RWPE2 (cell line): ENCODE results near the gene MVK.
"Not testable (repeated sequence)": the region's sequence is repeated elsewhere in the genome, so short reads cannot be mapped to it uniquely, and the experiment has no call there.

ENCODE experiments used
- ATAC-seq: fragments of 200-7000 bp; cut with Tn5 transposase; 3 replicates; pipeline ENCODE4 v1.9.1; 2021; ENCODE audit warnings: low read depth
- DNase-seq: peaks from one replicate; pipeline ENCODE4 v3.0.0-alpha.2; 2020; ENCODE audit warnings: low spot score
- H3K27ac ChIP-seq: fragments of 450-650 bp; 2 replicates; pipeline ENCODE4 v1.5.1; 2017; ENCODE audit warnings: mild to moderate bottlenecking; ENCODE audit not compliant: poor library complexity, severe bottlenecking
- H3K27me3 ChIP-seq: fragments of 250-450 bp; sonication (Bioruptor Pico); 2 replicates; pipeline ENCODE4 v1.5.1; 2021; ENCODE audit warnings: mild to moderate bottlenecking, moderate library complexity; ENCODE audit not compliant: insufficient read depth, poor library complexity, severe bottlenecking
- H3K36me3 ChIP-seq: fragments of 250-450 bp; sonication (Bioruptor Pico); 2 replicates; pipeline ENCODE4 v1.5.1; 2020; ENCODE audit warnings: low read depth, mild to moderate bottlenecking, moderate library complexity
- H3K4me1 ChIP-seq: fragments of 250-450 bp; sonication (Bioruptor Pico); 2 replicates; pipeline ENCODE4 v1.5.1; 2021; ENCODE audit warnings: mild to moderate bottlenecking, moderate library complexity; ENCODE audit not compliant: insufficient read depth, poor library complexity, severe bottlenecking
- H3K4me3 ChIP-seq: fragments of 250-450 bp; sonication (Bioruptor Pico); 2 replicates; pipeline ENCODE4 v1.5.1; 2021; ENCODE audit warnings: mild to moderate bottlenecking, moderate library complexity; ENCODE audit not compliant: severe bottlenecking
- H3K9me3 ChIP-seq: fragments of 250-450 bp; sonication (Bioruptor Pico); 2 replicates; pipeline ENCODE4 v1.5.1; 2021; ENCODE audit warnings: mild to moderate bottlenecking, moderate library complexity; ENCODE audit not compliant: severe bottlenecking
- TF ChIP-seq, protein P1 (sequence below): fragments of 450-650 bp; IDR thresholded peaks from one replicate; pipeline ENCODE4 v1.5.1; 2017; ENCODE audit warnings: mild to moderate bottlenecking, moderate library complexity; ENCODE audit not compliant: poor library complexity, severe bottlenecking

Gene MVK

DNA sequence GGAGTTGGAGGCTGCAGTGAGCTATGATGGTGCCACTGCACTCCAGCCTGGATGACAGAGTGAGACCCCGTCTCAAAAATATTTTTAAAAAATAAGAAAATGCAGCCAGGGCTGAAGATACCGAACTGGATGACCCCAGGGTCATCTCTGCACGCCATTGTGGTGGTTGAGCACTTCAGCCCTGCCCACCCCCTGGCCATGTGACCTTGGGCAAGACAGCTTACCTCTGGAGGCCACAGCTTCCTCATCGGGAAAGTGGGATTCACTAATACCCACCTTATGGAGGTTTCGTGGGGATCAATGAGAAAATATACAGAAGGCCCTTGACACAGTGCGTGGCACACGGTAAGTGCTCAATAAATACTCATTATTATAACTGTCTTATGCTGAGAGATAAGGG is 25.5 kb downstream of the MVK start:
- Histone ChIP-seq H3K4me1 (no peaks in the 10 kb centered on the region), H3K9me3 (no peaks in the 10 kb centered on the region), H3K27ac (no peak overlapping the region), H3K36me3 (no peaks in the 10 kb centered on the region; the same call in 1 of the 2 replicates), H3K4me3 (no peak overlapping the region), H3K27me3 (no peaks in the 10 kb centered on the region)
- DNase-seq (no peak), ATAC-seq (no peak)
- TF ChIP-seq, protein P1, sequence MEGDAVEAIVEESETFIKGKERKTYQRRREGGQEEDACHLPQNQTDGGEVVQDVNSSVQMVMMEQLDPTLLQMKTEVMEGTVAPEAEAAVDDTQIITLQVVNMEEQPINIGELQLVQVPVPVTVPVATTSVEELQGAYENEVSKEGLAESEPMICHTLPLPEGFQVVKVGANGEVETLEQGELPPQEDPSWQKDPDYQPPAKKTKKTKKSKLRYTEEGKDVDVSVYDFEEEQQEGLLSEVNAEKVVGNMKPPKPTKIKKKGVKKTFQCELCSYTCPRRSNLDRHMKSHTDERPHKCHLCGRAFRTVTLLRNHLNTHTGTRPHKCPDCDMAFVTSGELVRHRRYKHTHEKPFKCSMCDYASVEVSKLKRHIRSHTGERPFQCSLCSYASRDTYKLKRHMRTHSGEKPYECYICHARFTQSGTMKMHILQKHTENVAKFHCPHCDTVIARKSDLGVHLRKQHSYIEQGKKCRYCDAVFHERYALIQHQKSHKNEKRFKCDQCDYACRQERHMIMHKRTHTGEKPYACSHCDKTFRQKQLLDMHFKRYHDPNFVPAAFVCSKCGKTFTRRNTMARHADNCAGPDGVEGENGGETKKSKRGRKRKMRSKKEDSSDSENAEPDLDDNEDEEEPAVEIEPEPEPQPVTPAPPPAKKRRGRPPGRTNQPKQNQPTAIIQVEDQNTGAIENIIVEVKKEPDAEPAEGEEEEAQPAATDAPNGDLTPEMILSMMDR, result no peak

DNA sequence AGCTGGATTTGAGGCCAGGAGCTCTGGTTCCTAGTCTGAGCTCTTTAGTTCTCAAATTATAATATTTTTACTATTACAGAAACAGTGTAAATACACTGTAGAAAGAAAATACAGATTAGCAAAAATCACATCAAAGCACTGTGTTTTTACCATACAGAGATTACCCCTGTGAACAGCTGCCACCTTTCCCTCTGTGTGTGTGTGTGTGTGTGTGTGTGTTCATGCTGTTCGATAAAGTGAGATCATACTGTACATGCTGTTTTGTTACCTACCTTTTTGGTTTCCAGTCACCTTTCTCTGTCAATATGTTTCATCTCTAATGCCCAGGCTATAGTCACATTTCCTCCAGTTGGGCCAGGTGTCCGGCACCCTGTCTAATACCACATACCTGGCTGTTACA is 26.9 kb downstream of the MVK start:
- Histone ChIP-seq H3K4me1 (no peaks in the 10 kb centered on the region), H3K27ac (no peak overlapping the region), H3K27me3 (no peaks in the 10 kb centered on the region), H3K4me3 (no peak overlapping the region), H3K9me3 (no peaks in the 10 kb centered on the region), H3K36me3 (no peaks in the 10 kb centered on the region)
- DNase-seq (no peak), ATAC-seq (no peak)
- TF ChIP-seq, protein P1, result no peak

DNA sequence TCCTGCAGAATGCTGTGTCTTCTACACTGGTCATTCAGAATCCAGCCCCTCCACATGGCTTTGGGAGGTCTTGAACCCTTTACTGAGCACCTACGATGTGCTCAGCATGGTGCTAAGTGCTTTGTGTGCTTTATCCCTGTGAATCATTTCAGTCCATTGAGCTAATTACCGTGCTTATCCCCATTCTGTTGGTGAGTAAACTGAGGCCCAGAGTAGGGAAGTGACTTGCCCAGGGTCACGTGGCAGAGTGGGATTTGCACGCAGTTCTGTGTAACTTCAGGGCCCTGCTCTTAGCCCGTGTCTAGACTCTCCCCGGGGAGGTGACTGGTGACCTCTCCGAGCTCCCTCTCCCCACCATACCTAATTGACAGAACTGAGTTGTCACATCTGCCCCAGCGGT is 27.4 kb downstream of the MVK start:
- TF ChIP-seq, protein P1, result no peak
- no peak overlapping the region for H3K4me3 ChIP-seq
- no peaks in the 10 kb centered on the region for H3K9me3 ChIP-seq
- DNase-seq (no peak), ATAC-seq (no peak)
- peaks cover 3% of the 10 kb centered on the region for H3K27me3 ChIP-seq
- H3K27ac ChIP-seq, result no peak overlapping the region
- H3K4me1 ChIP-seq, result no peaks in the 10 kb centered on the region
- no peaks in the 10 kb centered on the region for H3K36me3 ChIP-seq

DNA sequence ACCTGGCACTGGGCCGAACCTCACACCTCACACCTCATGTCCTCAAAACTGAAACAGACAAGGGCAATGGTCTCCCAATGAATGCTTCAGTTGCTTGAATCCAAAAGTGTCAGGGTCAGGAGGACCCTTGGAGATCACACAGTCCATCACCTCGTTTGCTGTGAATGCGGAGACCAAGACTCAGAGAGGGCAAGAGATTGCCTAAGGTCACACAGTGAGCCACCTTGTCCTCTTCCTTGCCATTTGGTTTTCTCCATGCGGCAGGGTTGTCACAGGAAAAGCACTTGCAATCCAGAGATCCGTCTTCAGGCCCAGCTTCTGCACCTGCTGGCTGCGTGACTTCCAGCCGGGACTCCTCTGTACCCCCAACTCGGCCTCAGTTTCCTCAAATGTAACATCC is 28.0 kb downstream of the MVK start:
- DNase-seq, result no peak
- H3K9me3 ChIP-seq, result no peaks in the 10 kb centered on the region
- H3K27ac ChIP-seq, result no peak overlapping the region
- TF ChIP-seq, protein P1, result no peak
- no peaks in the 10 kb centered on the region for H3K4me1 ChIP-seq
- H3K36me3 ChIP-seq, result no peaks in the 10 kb centered on the region
- no peak overlapping the region for H3K4me3 ChIP-seq
- peaks cover 3% of the 10 kb centered on the region for H3K27me3 ChIP-seq
- ATAC-seq, result no peak

DNA sequence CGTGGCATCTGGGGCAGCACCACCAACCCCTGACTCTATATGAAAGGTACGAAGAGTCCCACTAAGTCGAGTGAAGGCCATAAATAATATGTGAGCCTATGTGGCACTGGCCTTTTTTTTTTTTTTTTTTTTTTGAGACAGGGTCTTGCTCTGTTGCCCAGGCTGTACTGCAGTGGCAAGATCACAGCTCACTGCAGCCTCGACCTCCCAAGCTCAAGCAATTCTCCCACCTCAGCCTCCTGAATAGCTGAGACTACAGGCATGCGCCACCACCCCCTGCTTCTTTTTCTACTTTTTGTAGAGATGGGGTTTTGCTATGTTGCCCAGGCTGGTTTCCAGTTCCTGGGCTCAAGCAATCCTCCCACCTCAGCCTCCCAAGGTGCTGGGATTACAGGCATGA is 28.5 kb downstream of the MVK start:
- H3K27ac ChIP-seq, H3K36me3 ChIP-seq, ATAC-seq, H3K4me3 ChIP-seq, H3K4me1 ChIP-seq, DNase-seq, H3K9me3 ChIP-seq, H3K27me3 ChIP-seq: not testable (repeated sequence)
